ENCODE data around the gene FGD2. TPM values are rescaled to one million over a fixed set of nuclear protein-coding genes. Genes with fewer than 3 reads are reported as not detected.

FGD2 gene
- total and polyA plus RNA-seq, 9 of the 15 experiments (the other 6 are each of a cell fraction or from before 2014, with no cell fraction given), result 0.09 TPM; not detected in 8

DNA sequence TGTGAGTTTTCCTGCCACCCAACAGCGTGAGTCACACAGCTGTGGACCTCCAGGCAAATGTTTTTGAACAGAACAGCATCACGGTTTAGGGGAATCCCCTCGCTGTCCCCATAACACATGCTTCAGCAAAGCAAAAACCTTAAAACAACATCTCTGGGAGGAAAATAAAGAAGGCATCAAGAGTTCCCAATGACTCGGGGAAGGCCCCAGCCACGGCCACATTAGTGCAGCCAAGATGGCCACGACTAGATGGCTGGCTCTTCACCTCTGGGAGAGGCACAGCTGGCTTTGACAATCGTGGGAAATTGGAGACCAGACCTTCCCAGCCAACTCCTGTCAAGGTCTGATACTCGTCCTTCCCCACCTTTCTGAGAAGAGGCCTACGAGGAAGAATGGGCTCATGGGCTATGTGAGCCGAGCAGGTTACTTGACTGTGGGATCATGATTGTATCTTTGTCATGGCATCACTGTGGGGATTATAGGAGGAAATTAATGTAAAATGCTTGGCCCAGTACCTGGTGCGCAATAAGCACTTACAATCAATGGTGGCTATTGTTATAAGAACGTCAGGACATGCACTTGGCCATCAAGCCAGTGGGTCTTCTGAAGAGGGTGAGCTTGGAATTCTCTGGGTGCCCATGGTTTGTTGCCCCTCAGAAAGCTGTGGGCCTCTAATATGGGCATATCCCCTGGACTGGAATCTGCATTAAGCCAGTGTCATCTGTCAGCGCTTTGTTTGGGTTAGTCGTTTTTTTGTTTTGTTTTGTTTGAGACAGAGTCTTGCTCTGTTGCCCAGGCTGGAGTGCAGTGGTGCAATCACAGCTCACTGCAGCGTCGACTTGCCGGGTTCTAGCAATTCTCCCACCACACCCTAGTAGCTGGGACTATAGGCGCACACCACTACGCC is 43.6 kb downstream of the FGD2 start (continued):
- TF ChIP-seq RBFOX2 (IDR thresholded peaks at IDR 0.05; ENCODE audit: low read depth, low read length), result peak; percentile 25; the same call in 1 of the 2 replicates
- no peak for TF ChIP-seq MCM3 (IDR thresholded peaks at IDR 0.05)
- no peak for TF ChIP-seq EWSR1 (IDR thresholded peaks at IDR 0.05; ENCODE audit: borderline replicate concordance, low read depth, partially characterized antibody)
- peak; percentile 55; the same call in 1 of the 2 replicates for TF ChIP-seq ZNF395 (CRISPR knock-in tag; IDR thresholded peaks at IDR 0.05)
- TF ChIP-seq TCFL5 (CRISPR knock-in tag; conservative IDR thresholded peaks at IDR 0.05), result no peak
- TF ChIP-seq CREBBP (IDR thresholded peaks at IDR 0.05; ENCODE audit: low read depth, low read length), result no peak
- TF ChIP-seq IFI16 (CRISPR knock-in tag; IDR thresholded peaks at IDR 0.05), result no peak
- TF ChIP-seq GABPA (tag; conservative IDR thresholded peaks at IDR 0.05; ENCODE audit: low read depth), result no peak
- no peak; the same call in 1 of the 2 replicates for TF ChIP-seq NFIC (IDR thresholded peaks at IDR 0.05)
- TF ChIP-seq TRIM28 (IDR thresholded peaks at IDR 0.05), result no peak
- TF ChIP-seq GATA2 (CRISPR knock-in tag; IDR thresholded peaks at IDR 0.05), result no peak
- TF ChIP-seq ZBTB17 (CRISPR knock-in tag; IDR thresholded peaks at IDR 0.05), result peak; percentile 74; the same call in 1 of the 2 replicates
- TF ChIP-seq LEF1 (IDR thresholded peaks at IDR 0.05), result no peak
- no peak for TF ChIP-seq SP2 (IDR thresholded peaks at IDR 0.05; ENCODE audit: extremely low read depth, low read depth, low read length, poor library complexity, severe bottlenecking)
- TF ChIP-seq CBFA2T3 (IDR thresholded peaks at IDR 0.05), result peak; percentile 82
- no peak for TF ChIP-seq SMAD2 (IDR thresholded peaks at IDR 0.05; ENCODE audit: low read depth, low read length)
- no peak; the same call in 1 of the 2 replicates for TF ChIP-seq KLF6 (CRISPR knock-in tag; IDR thresholded peaks at IDR 0.05; ENCODE audit: borderline replicate concordance)
- TF ChIP-seq MAZ (CRISPR knock-in tag; conservative IDR thresholded peaks at IDR 0.05 in 1 of 2, IDR thresholded peaks at IDR 0.05 in 1 of 2), result peak in 1 of 2 experiments; percentile 19; a peak in 2 of 4 replicates
- TF ChIP-seq POU5F1 (IDR thresholded peaks at IDR 0.05; ENCODE audit: borderline replicate concordance, low read depth, low read length, partially characterized antibody), result no peak
- no peak for TF ChIP-seq NR3C1 (CRISPR knock-in tag; IDR thresholded peaks at IDR 0.05)
- TF ChIP-seq E4F1 (CRISPR knock-in tag; IDR thresholded peaks at IDR 0.05; ENCODE audit: borderline replicate concordance), result 0 out of 2 replicates have a peak, but pooled peaks have one; percentile 7
- TF ChIP-seq SRSF3 (IDR thresholded peaks at IDR 0.05; ENCODE audit: insufficient read depth, low read length), result no peak
- TF ChIP-seq ZNF175 (CRISPR knock-in tag; IDR thresholded peaks at IDR 0.05; ENCODE audit: low read depth), result 0 out of 2 replicates have a peak, but pooled peaks have one; percentile 4
- peak; percentile 59 for TF ChIP-seq SAP30 (IDR thresholded peaks at IDR 0.05; ENCODE audit: borderline replicate concordance, insufficient read depth, low read depth, low read length, poor library complexity, severe bottlenecking)
